Tibial artery (tissue), 4 donors: ENCODE measurements around the gene DMD.
A peak's percentile ranks its signal among the peaks of the same experiment; 100 is the strongest.

Experiments
- DNase-seq, 2 donors: peaks; one replicate each; pipeline ENCODE4 v3.0.0-alpha.2; 2019
- H3K27ac ChIP-seq, 2 donors: fragments of 200-600 bp; sonication (generic) in 1 of 2; 1 replicate in 1 of 2; 2 replicates in 1 of 2; pipeline ENCODE4 v1.5.1; 2018 to 2019; ENCODE audit warnings: mild to moderate bottlenecking in 1 of 2
- H3K27me3 ChIP-seq, 2 donors: fragments of 200-600 bp; sonication (generic) in 1 of 2; one replicate each; pipeline versions ENCODE4 v1.5.1 to v1.6.0; 2016 to 2019
- H3K36me3 ChIP-seq, 3 donors: fragments of 200-600 bp; sonication (generic) in 2 of 3; one replicate each; pipeline ENCODE4 v1.5.1; 2016 to 2019; ENCODE audit warnings: mild to moderate bottlenecking in 2 of 3
- H3K4me1 ChIP-seq, 4 donors: fragments of 200-600 bp; sonication (generic) in 2 of 4; 1 replicate in 3 of 4; 2 replicates in 1 of 4; pipeline ENCODE4 v1.5.1; 2016 to 2019
- H3K4me3 ChIP-seq, 2 donors: fragments of 200-600 bp; sonication (generic) in 1 of 2; 1 replicate in 1 of 2; 2 replicates in 1 of 2; pipeline ENCODE4 v1.5.1; 2018 to 2019; ENCODE audit warnings: mild to moderate bottlenecking in 2 of 2
- H3K9me3 ChIP-seq, 3 donors: fragments of 200-600 bp; sonication (generic) in 1 of 3; one replicate each; pipeline ENCODE4 v1.5.1; 2016 to 2019
- CTCF ChIP-seq, 2 experiments: fragments of 200-600 bp in 1 of 2; fragments of 450-650 bp in 1 of 2; IDR thresholded peaks; one replicate each; pipeline ENCODE4 v1.5.1; 2017 to 2019; ENCODE audit warnings: antibody characterized with exemption in 2 of 2, mild to moderate bottlenecking in 1 of 2, moderate library complexity in 1 of 2
- intact Hi-C: fragments of 100-400 bp; cut with DNase I; formaldehyde crosslinking; loops from one replicate; pipeline ENCODE4 v1.15.0; 2023; ENCODE audit warnings: low total_unique reads

Gene DMD

DNA sequence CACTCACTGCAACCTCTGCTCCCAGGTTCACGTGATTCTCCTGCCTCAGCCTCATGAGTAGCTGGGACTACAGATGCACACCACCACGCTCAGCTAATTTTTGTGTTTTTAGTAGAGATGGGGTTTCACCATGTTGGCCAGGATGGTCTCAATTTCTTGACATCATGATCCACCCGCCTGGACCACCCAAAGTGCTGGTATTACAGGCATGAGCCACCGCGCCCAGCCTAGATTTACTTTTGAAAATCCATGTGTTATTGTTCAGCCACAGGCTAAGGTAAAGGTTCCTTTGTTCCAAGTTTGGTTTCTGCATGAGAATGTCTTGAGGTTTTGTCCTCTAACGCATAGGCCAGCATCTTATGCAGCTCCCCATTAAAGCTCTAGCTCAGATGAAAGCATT is 371.6 kb downstream of the DMD start:
- no peaks in the 10 kb centered on the region for H3K27me3 ChIP-seq
- H3K4me1 ChIP-seq: no peaks in the 10 kb centered on the region
- H3K27ac ChIP-seq: no peak overlapping the region
- H3K9me3 ChIP-seq: no peaks in the 10 kb centered on the region
- no peak overlapping the region for H3K4me3 ChIP-seq
- intact Hi-C loops: no loop called here
- no peaks in the 10 kb centered on the region for H3K36me3 ChIP-seq
- no peak for TF ChIP-seq CTCF (IDR thresholded peaks at IDR 0.05)
- DNase-seq: no peak

DNA sequence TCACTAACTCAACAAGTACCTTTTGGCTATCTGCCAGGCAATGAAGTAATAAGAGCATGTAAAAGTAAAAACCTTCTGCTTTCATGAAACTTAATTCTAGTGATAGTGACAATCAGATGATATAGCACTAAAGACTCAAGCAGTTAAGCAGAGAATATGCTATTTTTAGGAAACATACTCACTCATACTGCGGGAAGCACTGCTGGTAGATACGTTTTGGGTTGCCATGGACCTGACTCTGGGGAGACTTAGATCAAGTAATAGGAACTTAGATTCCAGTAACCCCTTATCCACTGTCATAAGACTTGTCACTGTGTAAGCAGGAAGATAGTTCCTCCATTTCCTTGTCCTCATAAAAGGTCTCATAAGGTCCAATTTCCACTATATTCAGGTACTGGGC is 386.3 kb downstream of the DMD start:
- H3K9me3 ChIP-seq: no peaks in the 10 kb centered on the region
- H3K27me3 ChIP-seq: no peaks in the 10 kb centered on the region
- no peak for TF ChIP-seq CTCF (IDR thresholded peaks at IDR 0.05)
- H3K36me3 ChIP-seq: no peaks in the 10 kb centered on the region
- no peak overlapping the region for H3K4me3 ChIP-seq
- H3K4me1 ChIP-seq: no peaks in the 10 kb centered on the region
- intact Hi-C loops: no loop called here
- no peak overlapping the region for H3K27ac ChIP-seq
- no peak for DNase-seq

GRCh38 chrX:32804034-32804433 is 407.3 kb downstream of the DMD start:
- intact Hi-C loops: no loop called here
- Histone ChIP-seq H3K4me1 (peaks cover 0 to 3% (median 0%) of the 10 kb centered on the region in 4 donors), H3K27ac (no peak overlapping the region), H3K27me3 (no peaks in the 10 kb centered on the region), H3K36me3 (peaks cover 7 to 13% (median 10%) of the 10 kb centered on the region in 3 donors), H3K9me3 (peaks cover 0 to 6% (median 5%) of the 10 kb centered on the region in 3 donors), H3K4me3 (no peak overlapping the region)
- no peak for DNase-seq
- no peak for TF ChIP-seq CTCF (IDR thresholded peaks at IDR 0.05)

DNA sequence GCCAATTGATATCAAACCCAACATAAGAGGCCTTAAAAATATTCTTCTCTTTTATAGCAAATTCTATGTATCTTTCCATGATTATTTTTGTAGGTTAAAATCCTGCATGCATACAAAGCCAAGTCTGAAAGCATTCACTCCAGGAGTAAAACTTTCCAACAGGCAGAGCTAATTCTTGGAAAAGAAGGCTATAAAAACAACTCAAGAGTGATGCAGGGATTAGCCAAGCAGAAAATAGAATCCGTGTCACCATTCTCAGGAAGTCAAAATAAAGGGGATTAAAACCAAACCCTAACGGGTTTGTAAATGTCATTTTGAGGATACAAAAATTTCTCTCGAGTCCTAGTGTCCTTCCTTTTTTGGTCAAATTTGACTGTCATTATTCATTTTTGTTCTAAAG is 412.4 kb downstream of the DMD start:
- H3K4me3 ChIP-seq: no peak overlapping the region
- H3K9me3 ChIP-seq: no peaks in the 10 kb centered on the region
- peaks cover 0 to 3% (median 0%) of the 10 kb centered on the region in 4 donors for H3K4me1 ChIP-seq
- TF ChIP-seq CTCF (IDR thresholded peaks at IDR 0.05): no peak
- H3K36me3 ChIP-seq: peaks cover under 1 to 5% (median 2%) of the 10 kb centered on the region in 3 donors
- DNase-seq: no peak
- no peaks in the 10 kb centered on the region for H3K27me3 ChIP-seq
- intact Hi-C loops: no loop called here
- peak overlapping the region in 1 of 2 donors; percentile 27 for H3K27ac ChIP-seq

DNA sequence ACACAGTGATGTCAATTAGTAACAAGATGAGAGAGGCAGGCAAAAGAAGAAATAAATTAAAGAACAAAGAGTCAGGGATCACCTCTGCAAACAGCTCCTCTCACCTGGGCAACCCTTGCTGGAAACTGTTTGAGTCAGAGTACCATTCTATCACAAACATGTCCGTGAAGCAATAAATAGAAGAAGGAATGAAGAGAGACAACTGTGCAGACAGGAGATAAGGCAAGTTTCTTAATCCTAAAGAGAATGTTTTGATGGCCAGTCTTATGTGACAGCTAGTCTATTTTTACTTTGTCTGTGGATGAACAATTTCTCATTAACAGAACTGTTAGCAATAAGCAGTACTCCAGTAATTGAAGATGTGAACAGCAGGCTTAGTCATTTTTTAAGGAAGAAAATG is 422.4 kb downstream of the DMD start:
- no peaks in the 10 kb centered on the region for H3K27me3 ChIP-seq
- no peak overlapping the region for H3K27ac ChIP-seq
- H3K9me3 ChIP-seq: no peaks in the 10 kb centered on the region
- H3K4me1 ChIP-seq: peaks cover 0 to 12% (median 0%) of the 10 kb centered on the region in 4 donors
- no peaks in the 10 kb centered on the region for H3K36me3 ChIP-seq
- intact Hi-C loops: no loop called here
- no peak for DNase-seq
- no peak for TF ChIP-seq CTCF (IDR thresholded peaks at IDR 0.05)
- no peak overlapping the region for H3K4me3 ChIP-seq

DNA sequence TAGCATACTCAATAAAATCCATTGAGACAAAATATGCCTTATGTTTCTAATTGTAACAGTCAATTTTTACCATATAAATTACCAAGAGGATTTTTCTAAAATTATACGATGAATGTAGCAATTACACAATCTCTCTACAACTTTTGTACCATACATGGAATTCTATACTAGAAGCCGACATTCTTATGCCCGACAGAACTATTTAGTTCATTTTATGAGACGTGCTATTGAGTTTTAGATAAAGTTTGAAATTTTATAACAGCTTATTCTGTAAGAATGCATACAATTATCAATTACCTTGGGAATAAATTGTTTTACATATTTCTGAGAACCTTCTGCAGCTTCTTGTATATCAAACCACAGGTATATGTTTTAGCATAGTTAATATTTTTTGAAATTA is 431.2 kb downstream of the DMD start:
- Histone ChIP-seq H3K27me3 (no peaks in the 10 kb centered on the region), H3K9me3 (no peaks in the 10 kb centered on the region), H3K4me1 (no peaks in the 10 kb centered on the region), H3K4me3 (no peak overlapping the region), H3K27ac (no peak overlapping the region), H3K36me3 (no peaks in the 10 kb centered on the region)
- no peak for DNase-seq
- intact Hi-C loops: no loop called here
- TF ChIP-seq CTCF (IDR thresholded peaks at IDR 0.05): no peak
